HG03196 (cell line): ENCODE measurements around the gene ABI3.
"Not testable (repeated sequence)": the region's sequence is repeated elsewhere in the genome, so short reads cannot be mapped to it uniquely, and the experiment has no call there.

Source experiments
- ATAC-seq: cut with Tn5 transposase; IDR thresholded peaks from one replicate; pipeline ENCODE4 v1.9.1; 2021; ENCODE audit not compliant: unreplicated experiment

Gene ABI3

GRCh38 chr17:49249292-49249794 is 38.8 kb downstream of the ABI3 start:
- ATAC-seq, result no peak

- no peak for ATAC-seq
Measured at GRCh38 chr17:49249890-49250522, 39.5 kb downstream of the ABI3 start.

- no peak for ATAC-seq
Measured at GRCh38 chr17:49252148-49252695, 41.7 kb downstream of the ABI3 start.

- ATAC-seq, result no peak
Measured at GRCh38 chr17:49254066-49254465, 43.6 kb downstream of the ABI3 start.

- no peak for ATAC-seq
Measured at GRCh38 chr17:49255125-49255524, 44.6 kb downstream of the ABI3 start.

GRCh38 chr17:49258394-49258793 is 47.9 kb downstream of the ABI3 start:
- no peak for ATAC-seq

GRCh38 chr17:49259663-49260010 is 49.1 kb downstream of the ABI3 start:
- ATAC-seq, result no peak

GRCh38 chr17:49260011-49260816 is 49.7 kb downstream of the ABI3 start:
- no peak for ATAC-seq

GRCh38 chr17:49260817-49261291 is 50.3 kb downstream of the ABI3 start:
- no peak for ATAC-seq

- ATAC-seq, result not testable (repeated sequence)
Measured at GRCh38 chr17:49261540-49261939, 51.0 kb downstream of the ABI3 start.

GRCh38 chr17:49266233-49266632 is 55.7 kb downstream of the ABI3 start:
- no peak for ATAC-seq

- ATAC-seq, result no peak
Measured at GRCh38 chr17:49267912-49268311, 57.4 kb downstream of the ABI3 start.

- no peak for ATAC-seq
Measured at GRCh38 chr17:49269356-49269755, 58.8 kb downstream of the ABI3 start.
